K562 (cell line): Measurements from ENCODE around the gene ZNF554. TPM values are rescaled to one million over a fixed set of nuclear protein-coding genes. Genes with fewer than 3 reads are reported as not detected.

Source experiments
- ATAC-seq: fragments of 200-7000 bp; cut with Tn5 transposase; 3 replicates; pipeline ENCODE4 v1.9.1; 2020; ENCODE audit warnings: moderate library complexity
- BruUV-seq: library from RNA; stranded (reverse); fragments of 400-500 nt; replicated peaks from 2 replicates; lab custom pipeline; 2021; lab: Mats Ljungman, UMichigan
- CTCF ChIA-PET: fragments of 300-600 bp; formaldehyde crosslinking; extraction: SDS; loops from one replicate; lab custom pipeline; 2021; ENCODE audit warnings: low intra/inter-chr PET ratio; lab: Yijun Ruan, JAX
- POLR2A ChIA-PET: fragments of 300-600, 350-650 bp; sonication (Branson Sonifier 250); formaldehyde crosslinking; extraction: SDS; loops from one replicate; lab custom pipeline; 2021; ENCODE audit warnings: antibody characterized with exemption, inconsistent platforms; lab: Yijun Ruan, JAX
- DNase-seq, 4 experiments: peaks; one replicate each; pipeline versions ENCODE4 v3.0.0 to v3.0.0-alpha.2; 2011 to 2018; ENCODE audit warnings: low spot score in 3 of 4, mixed read lengths in 3 of 4; ENCODE audit errors: extremely low read depth in 1 of 4
- FAIRE-seq: peaks from 2 replicates; lab custom pipeline; 2011; peaks lifted over from hg19 to GRCh38; lab: Jason Lieb, UNC
- H2AFZ ChIP-seq: 2 replicates; pipeline ENCODE4 v1.6.0; 2011; ENCODE audit warnings: low read depth, low read length, control low read depth, inconsistent platforms
- H3K27ac ChIP-seq: fragments of 200-600 bp; 3 replicates; pipeline ENCODE4 v1.8.0; 2011; ENCODE audit warnings: low read depth, mild to moderate bottlenecking, control low read depth, inconsistent platforms, low read length, moderate library complexity, mixed read lengths; ENCODE audit errors: extremely low read depth
- H3K27me3 ChIP-seq, 2 experiments: fragments of 300-600 bp in 1 of 2; 2 replicates in 1 of 2; 3 replicates in 1 of 2; pipeline versions ENCODE4 v1.6.0 to v1.8.0; 2011; ENCODE audit warnings: inconsistent platforms in 2 of 2, low read length in 2 of 2, mild to moderate bottlenecking in 1 of 2, mixed read lengths in 1 of 2, moderate library complexity in 1 of 2; ENCODE audit not compliant: control insufficient read depth in 2 of 2, insufficient read depth in 2 of 2
- H3K36me3 ChIP-seq: fragments of 300-600 bp; 3 replicates; pipeline ENCODE4 v1.8.0; 2011; ENCODE audit warnings: mild to moderate bottlenecking, low read length, inconsistent platforms; ENCODE audit not compliant: control insufficient read depth, insufficient read depth
- H3K4me1 ChIP-seq, 2 experiments: fragments of 200-600 bp in 1 of 2; replicated peaks in 1 of 2; 2 replicates in 1 of 2; 3 replicates in 1 of 2; pipeline versions ENCODE4 v1.5.1 to v1.8.0; 2011; ENCODE audit warnings: inconsistent platforms in 2 of 2, low read length in 2 of 2, mild to moderate bottlenecking in 1 of 2, mixed read lengths in 1 of 2, moderate library complexity in 1 of 2; ENCODE audit not compliant: control insufficient read depth in 2 of 2, insufficient read depth in 2 of 2
- H3K4me2 ChIP-seq: 2 replicates; pipeline ENCODE4 v1.6.1; 2011; ENCODE audit warnings: low read length, control low read depth, inconsistent platforms, mixed read lengths; ENCODE audit not compliant: insufficient read depth
- H3K4me3 ChIP-seq: fragments of 200-600 bp; sonication (generic), shearing (Covaris generic); 2 replicates; pipeline ENCODE4 v1.5.1; 2016; ENCODE audit warnings: control low read depth, inconsistent platforms
- H3K79me2 ChIP-seq: fragments of 200-600 bp; 3 replicates; pipeline ENCODE4 v1.8.0; 2011; ENCODE audit warnings: low read length, inconsistent platforms; ENCODE audit not compliant: control insufficient read depth, insufficient read depth
- H3K9ac ChIP-seq, 2 experiments: 2 replicates each; pipeline versions ENCODE4 v1.6.0 to v1.6.1; 2011; ENCODE audit warnings: low read depth in 2 of 2, low read length in 2 of 2, control low read depth in 1 of 2, inconsistent platforms in 1 of 2, mild to moderate bottlenecking in 1 of 2, mixed read lengths in 1 of 2; ENCODE audit not compliant: insufficient read depth in 1 of 2
- H3K9me1 ChIP-seq: one replicate; pipeline ENCODE4 v1.6.0; 2011; ENCODE audit warnings: inconsistent platforms, mild to moderate bottlenecking, low read length, moderate library complexity; ENCODE audit not compliant: control insufficient read depth, insufficient read depth
- H3K9me3 ChIP-seq: replicated peaks from 2 replicates; pipeline ENCODE4 v1.5.1; 2011; ENCODE audit warnings: low read depth, low read length, inconsistent platforms; ENCODE audit not compliant: control insufficient read depth, insufficient read depth
- H4K20me1 ChIP-seq: replicated peaks from 2 replicates; pipeline ENCODE4 v1.6.1; 2011; ENCODE audit warnings: low read length, inconsistent platforms, mixed read lengths; ENCODE audit not compliant: control insufficient read depth, insufficient read depth
- BACH1 ChIP-seq: fragments of 200-800 bp; sonication (Bioruptor generic); IDR thresholded peaks from 2 replicates; pipeline ENCODE4 v1.6.1; 2016; ENCODE audit warnings: missing genetic modification characterization, missing compliant biosample characterization
- WGBS: fragments of 100-300 bp; shearing (Covaris generic); methylation state at CpG from one replicate; pipeline ENCODE4 v1.1.6; 2016; ENCODE audit warnings: low coverage, mixed read lengths; ENCODE audit not compliant: insufficient coverage; ENCODE audit errors: missing lambda C conversion rate; 5-methylcytosine and 5-hydroxymethylcytosine counted together
- in situ Hi-C: fragments of 300-500 bp; cut with MboI; formaldehyde crosslinking; loops from 4 replicates; pipeline ENCODE4 v1.15.0; 2018; ENCODE audit warnings: inconsistent platforms, mixed read lengths
- intact Hi-C: fragments of 100-400 bp; cut with micrococcal nuclease; formaldehyde crosslinking; loops from 2 replicates; pipeline ENCODE4 v1.14.2; 2022
- polyA plus RNA-seq, 8 experiments: library from polyadenylated mRNA; depleted of rRNA in 4 of 8; stranded (reverse) in 5 of 8; unstranded in 3 of 8; fragments of >200 nt; fragmentation: Nextera tagmentation in 2 of 8; fragmentation: Illumina TruSeq in 1 of 8; extraction: Ambion mirVana in 2 of 8; extraction: Trizol in 1 of 8; gene quantifications; 2 replicates each; pipeline versions ENCODE4 v1.2.1 to v1.2.3, GENCODE V29; 2011 to 2014; ENCODE audit warnings: inconsistent platforms in 1 of 8, missing spikeins in 1 of 8
- total RNA-seq, 7 experiments: library from RNA; depleted of rRNA in 6 of 7; stranded (reverse); fragments of >200 nt in 6 of 7; fragmentation: Illumina TruSeq in 2 of 7; extraction: Trizol in 2 of 7; gene quantifications; 2 replicates each; pipeline versions ENCODE4 v1.2.1 to v1.2.3, GENCODE V29; 2011 to 2021; ENCODE audit warnings: low replicate concordance in 1 of 7
- TF ChIP-seq, protein P1 (sequence below): sonication (generic); formaldehyde crosslinking; IDR thresholded peaks from 2 replicates; pipeline ENCODE4 v1.8.1; 2023; ENCODE audit warnings: mild to moderate bottlenecking, missing genetic modification reagents

ZNF554 gene
- total and polyA plus RNA-seq, 9 of the 15 experiments (the other 6 are each of a cell fraction or from before 2014, with no cell fraction given) = 0.07 to 1.8 (median 1.1) TPM

GRCh38 chr19:2808129-2808941, 11.3 kb upstream of the ZNF554 start:
- DNase-seq (no peak), ATAC-seq (no peak), FAIRE-seq (no peak)
- peaks cover 0 to 17% of the 10 kb centered on the region in 2 experiments; a peak in 2 of 5 replicates for H3K4me1 ChIP-seq
- 92% methylated on average over 35 of the region's 41 CpGs for WGBS
- peaks cover 93% of the 10 kb centered on the region; the same call in 2 of the 3 replicates for H3K36me3 ChIP-seq
- no peak overlapping the region for H3K9ac ChIP-seq
- ChIA-PET CTCF (no interaction called here), POLR2A (no interaction called here)
- TF ChIP-seq, protein P1, sequence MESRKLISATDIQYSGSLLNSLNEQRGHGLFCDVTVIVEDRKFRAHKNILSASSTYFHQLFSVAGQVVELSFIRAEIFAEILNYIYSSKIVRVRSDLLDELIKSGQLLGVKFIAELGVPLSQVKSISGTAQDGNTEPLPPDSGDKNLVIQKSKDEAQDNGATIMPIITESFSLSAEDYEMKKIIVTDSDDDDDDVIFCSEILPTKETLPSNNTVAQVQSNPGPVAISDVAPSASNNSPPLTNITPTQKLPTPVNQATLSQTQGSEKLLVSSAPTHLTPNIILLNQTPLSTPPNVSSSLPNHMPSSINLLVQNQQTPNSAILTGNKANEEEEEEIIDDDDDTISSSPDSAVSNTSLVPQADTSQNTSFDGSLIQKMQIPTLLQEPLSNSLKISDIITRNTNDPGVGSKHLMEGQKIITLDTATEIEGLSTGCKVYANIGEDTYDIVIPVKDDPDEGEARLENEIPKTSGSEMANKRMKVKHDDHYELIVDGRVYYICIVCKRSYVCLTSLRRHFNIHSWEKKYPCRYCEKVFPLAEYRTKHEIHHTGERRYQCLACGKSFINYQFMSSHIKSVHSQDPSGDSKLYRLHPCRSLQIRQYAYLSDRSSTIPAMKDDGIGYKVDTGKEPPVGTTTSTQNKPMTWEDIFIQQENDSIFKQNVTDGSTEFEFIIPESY = peak; percentile 28; the same call in 1 of the 2 replicates
- no peak for TF ChIP-seq BACH1 (tag)
- no peaks in the 10 kb centered on the region for H3K79me2 ChIP-seq
- no TSS peak for BruUV-seq
- H3K9me1 ChIP-seq = no peaks in the 10 kb centered on the region
- in situ Hi-C loops = no loop called here
- no peak overlapping the region for H3K27ac ChIP-seq
- intact Hi-C loops = no loop called here
- no peaks in the 10 kb centered on the region for H3K27me3 ChIP-seq
- H2AFZ ChIP-seq = no peak overlapping the region
- no peaks in the 10 kb centered on the region for H4K20me1 ChIP-seq
- H3K4me2 ChIP-seq = no peak overlapping the region
- H3K9me3 ChIP-seq = no peaks in the 10 kb centered on the region
- H3K4me3 ChIP-seq = no peak overlapping the region
